CD4-positive, alpha-beta T cell treated with Interleukin-6 for 4 hours (primary cell): Measurements from ENCODE around the gene SMIM36.
"Not testable (repeated sequence)": the region's sequence is repeated elsewhere in the genome, so short reads cannot be mapped to it uniquely, and the experiment has no call there.

Source experiments
- DNase-seq: peaks from one replicate; pipeline ENCODE4 v3.0.0-alpha.2; 2020; ENCODE audit warnings: mixed read lengths

The SMIM36 gene

DNA sequence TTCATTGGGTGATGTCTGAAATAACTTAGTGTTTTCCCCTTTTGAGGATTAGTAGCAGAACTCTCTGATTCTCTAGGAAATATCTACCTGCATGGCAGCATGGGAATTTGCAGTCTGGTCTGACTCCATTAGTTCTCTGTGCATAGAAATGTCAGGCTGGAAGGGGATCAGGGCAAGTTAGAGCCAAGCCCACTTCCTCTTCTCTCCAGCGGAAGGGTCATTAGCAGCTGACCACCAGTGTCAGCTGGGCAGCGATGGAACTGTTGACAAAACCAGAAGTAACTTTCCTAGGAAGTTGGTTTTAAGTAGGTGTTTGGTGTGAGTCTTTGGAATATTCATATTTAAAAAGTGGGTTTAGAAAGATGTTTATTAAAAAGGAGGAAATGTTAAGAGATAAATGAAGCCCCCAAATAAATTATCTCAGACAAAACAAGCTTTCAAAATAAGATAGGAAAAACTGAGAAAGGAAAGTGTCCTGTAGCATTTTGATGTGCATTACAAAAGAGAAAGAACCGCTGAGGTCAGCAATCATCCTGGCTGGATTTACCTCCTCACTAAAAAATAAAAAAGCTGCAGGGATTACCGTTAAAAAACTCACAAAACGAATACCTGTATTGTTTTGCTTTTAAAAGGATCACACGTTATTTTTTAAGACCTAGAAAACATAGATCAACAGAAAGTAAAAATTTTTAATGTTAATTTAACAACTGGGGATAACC is 57.3 kb downstream of the SMIM36 start:
- no peak for DNase-seq

- no peak for DNase-seq
These were observed 59.0 kb downstream of the SMIM36 start for GRCh38 chr17:55452139-55452790.

GRCh38 chr17:55451758-55452138 is 59.5 kb downstream of the SMIM36 start:
- DNase-seq, result no peak

GRCh38 chr17:55451203-55451641 is 60.0 kb downstream of the SMIM36 start:
- no peak for DNase-seq

DNA sequence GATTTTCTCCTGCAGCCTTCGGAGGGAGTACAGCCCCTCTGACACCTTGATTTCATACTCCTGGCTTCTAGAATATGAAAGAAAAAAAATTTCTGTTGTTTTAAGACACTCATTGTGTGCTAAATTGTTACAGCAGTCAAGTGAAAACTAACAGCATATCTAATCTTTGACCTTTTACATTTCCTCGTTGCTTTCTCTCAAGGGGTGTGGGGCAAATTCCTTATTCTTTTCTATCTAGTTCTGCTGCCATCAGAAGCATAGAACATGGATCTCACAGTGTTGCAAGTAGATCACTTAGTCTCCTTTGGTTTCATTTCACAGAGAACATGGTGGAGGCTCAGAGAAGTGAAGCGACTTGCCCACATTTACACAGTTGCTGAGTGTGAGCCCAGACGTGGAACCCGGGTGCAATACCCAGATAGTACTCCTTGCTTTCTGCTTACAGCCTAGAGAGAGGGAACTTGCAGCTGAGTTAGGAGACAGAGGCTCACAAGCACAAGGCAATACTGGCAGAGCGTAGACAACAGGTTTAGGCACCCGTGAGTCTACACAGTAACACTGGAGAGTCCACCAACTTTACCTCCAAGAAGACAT is 60.9 kb downstream of the SMIM36 start:
- no peak for DNase-seq

DNA sequence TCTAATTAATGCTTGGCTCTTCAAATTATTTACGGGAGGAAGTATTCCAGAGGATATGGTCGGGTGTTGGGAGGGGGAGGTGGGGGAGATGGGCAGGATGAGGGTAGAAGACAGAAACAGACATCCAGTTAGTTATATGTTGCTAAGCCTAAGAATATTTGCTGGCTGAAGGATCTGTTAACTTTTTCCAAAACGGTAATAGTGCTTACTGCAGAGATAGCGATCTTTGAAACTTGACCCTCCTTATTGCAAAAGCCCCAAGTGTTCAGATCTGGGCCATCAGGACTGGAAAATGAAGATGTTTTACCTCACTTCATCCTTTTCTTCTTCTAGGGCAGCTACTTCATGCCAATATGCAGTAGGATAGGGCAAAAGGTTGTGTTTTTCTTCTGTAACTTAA is 62.6 kb downstream of the SMIM36 start:
- DNase-seq, result no peak

- DNase-seq, result no peak
These were observed 64.6 kb downstream of the SMIM36 start for GRCh38 chr17:55446581-55447205.

GRCh38 chr17:55446004-55446403 is 65.2 kb downstream of the SMIM36 start:
- not testable (repeated sequence) for DNase-seq

- DNase-seq, result no peak
These were observed 66.5 kb downstream of the SMIM36 start for GRCh38 chr17:55444471-55445441.

DNA sequence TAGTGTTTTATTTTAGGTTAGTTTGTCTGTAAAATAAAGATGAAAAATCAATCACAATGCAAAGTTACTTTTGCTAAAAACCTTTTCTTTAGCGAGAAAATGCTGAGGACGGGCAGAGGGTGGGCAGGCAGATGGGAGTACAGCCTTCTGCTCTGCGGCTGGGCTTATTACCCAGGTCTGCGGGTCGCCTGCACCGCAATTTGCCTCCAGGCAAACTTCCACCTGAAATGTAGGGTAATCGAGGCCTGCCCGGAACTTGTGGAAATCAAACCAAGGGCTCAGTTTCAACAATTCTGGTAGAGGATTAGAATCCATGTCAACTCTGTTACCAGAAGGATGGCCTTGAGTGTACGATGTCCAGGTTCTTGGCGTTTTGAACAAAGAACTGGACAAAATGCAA is 67.3 kb downstream of the SMIM36 start:
- DNase-seq, result no peak

DNA sequence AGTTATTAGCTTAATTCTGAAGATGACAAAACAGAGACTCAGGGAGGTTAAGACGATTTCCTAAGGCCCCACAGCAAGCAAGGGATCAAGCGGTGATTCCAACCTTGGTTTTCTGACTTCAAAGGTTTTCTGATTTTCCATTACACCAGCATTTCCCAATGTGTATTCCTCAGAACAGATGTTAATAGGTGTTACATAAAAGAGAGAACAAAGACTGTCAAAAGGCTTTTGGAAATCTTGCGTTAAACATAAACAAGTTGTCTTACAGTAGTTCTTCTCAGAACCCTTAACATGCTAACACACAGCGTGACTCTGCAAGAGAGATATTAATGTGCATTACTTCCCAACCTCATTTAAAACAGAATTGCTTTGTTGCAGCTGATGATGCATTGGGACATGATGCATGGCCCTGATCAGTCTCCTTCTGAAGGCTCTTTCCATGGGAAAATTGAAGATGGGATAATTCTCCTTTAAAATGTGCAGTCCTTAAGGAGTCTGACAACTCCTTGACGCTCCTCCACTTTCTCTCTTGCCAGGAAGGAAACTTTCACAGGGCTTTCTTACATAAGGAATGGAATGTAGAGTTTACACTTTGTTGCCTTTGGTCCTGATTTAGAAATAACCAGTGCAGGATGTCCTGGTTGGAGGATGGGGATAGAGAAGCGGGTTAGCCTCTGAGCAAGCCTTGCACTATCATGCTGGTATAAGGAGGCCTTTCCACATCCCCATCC is 68.1 kb downstream of the SMIM36 start:
- DNase-seq, result no peak

DNA sequence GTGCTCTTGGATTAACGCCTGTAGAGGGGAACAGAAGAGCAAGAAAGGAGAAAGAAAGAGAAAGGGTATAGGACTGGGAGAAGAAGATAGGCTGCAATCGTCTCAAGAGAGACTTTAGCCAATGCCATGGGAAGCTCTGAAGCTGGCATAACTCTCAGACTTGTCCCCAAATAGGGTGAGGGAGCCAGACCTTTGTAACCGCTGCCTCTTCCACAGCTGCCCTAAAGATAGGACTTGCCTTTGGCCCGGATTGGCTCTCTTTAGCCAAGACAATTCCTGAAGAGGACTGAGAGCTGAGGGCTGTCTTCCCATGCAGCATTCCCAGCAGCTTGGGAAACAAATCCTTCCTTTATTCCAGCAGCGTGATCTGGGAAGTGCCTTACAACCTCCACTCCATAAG is 68.8 kb downstream of the SMIM36 start:
- no peak for DNase-seq

- DNase-seq, result no peak
These were observed 69.7 kb downstream of the SMIM36 start for GRCh38 chr17:55441544-55441943.

- DNase-seq, result no peak
These were observed 70.9 kb downstream of the SMIM36 start for GRCh38 chr17:55440391-55440790.

DNA sequence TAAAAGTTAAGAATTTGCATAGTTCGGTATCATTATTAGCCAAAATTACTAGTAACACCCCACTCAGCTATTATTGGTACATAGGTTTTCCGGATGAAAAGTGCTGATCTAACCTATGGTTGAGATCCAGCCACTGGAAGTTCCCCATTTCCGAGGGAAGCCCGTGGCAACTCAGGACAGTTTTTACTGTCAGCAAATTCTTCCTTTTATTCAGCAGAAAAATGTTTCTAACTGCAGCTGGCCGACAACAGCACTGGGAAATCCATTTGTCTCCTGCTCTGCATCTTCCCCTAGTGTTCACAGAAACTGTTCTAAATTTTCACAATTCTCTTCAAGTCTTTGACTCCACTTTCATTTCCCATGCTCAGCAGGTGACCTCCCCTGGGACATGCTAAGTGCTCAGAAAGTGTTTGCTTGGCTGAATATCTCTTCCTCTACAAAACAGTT is 74.1 kb downstream of the SMIM36 start:
- no peak for DNase-seq

DNA sequence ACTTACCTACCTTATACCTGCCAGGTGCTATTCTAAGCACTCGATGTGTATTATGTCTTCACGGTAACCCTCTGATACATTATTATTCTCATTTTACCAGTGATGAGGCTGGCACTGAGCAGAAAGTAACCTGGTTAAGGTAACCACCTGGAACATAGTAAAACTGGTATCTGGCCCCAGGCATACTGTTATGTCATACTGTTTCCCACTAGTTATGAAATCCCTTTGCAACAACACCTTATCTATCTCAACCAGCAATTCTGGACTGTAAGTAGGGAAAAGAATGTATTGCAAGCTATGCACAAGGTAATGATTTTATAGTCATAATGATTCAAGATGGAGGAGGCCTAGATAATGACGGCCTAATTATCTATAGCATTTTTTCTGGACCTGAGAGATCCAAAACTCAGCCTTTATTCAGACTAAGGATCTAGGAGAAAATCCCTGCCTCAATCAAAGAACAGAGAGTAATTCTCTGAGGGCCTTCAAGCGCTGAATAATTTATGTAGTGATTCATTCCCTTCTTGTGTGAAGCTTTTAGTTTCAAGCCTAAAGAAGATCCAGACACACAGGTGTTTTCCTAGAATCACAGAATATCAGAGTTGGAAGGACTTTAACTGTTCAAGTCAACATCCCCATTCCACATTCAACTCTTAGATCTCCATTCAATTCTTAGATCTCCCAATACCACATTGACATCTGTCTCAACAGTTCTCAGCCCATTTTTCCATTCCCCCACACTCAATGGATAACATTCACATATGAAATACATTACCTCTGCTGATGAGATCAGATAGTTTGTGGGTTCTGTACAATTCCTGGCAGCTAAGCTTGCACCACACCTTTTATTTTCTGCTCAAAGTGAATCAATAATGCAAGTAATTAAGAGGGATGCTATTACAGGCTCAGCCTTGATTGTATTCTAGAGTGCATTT is 74.8 kb downstream of the SMIM36 start:
- no peak for DNase-seq

GRCh38 chr17:55435408-55435807 is 75.8 kb downstream of the SMIM36 start:
- DNase-seq, result no peak

DNA sequence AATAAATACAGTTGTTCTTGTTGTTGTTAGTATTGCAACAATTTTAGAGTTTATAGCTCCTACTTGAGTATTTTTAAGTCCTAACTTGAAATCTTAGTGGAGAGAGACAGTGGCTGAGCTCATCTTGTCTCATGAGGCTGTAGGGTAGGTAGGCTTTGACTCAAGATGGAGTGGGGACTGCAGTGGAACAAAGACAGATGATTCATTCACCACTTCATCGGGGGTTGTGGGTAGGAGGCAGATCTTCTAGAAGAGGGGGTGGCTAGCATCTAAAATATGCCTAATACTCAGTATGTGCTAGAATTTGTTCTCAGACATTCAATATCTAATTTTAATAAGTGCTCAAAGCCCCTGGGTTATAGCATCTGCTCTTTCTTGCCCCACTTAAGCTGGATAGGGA is 76.5 kb downstream of the SMIM36 start:
- no peak for DNase-seq

GRCh38 chr17:55433629-55434422 is 77.4 kb downstream of the SMIM36 start:
- no peak for DNase-seq
